ENCODE results near the gene PRKCQ. TPM values are rescaled to one million over a fixed set of nuclear protein-coding genes. Genes with fewer than 3 reads are reported as not detected.

Gene PRKCQ
- total and polyA plus RNA-seq, 2 of the 13 experiments (the other 11 are each of a cell fraction or from before 2014, with no cell fraction given): 0.13 to 0.35 TPM

DNA sequence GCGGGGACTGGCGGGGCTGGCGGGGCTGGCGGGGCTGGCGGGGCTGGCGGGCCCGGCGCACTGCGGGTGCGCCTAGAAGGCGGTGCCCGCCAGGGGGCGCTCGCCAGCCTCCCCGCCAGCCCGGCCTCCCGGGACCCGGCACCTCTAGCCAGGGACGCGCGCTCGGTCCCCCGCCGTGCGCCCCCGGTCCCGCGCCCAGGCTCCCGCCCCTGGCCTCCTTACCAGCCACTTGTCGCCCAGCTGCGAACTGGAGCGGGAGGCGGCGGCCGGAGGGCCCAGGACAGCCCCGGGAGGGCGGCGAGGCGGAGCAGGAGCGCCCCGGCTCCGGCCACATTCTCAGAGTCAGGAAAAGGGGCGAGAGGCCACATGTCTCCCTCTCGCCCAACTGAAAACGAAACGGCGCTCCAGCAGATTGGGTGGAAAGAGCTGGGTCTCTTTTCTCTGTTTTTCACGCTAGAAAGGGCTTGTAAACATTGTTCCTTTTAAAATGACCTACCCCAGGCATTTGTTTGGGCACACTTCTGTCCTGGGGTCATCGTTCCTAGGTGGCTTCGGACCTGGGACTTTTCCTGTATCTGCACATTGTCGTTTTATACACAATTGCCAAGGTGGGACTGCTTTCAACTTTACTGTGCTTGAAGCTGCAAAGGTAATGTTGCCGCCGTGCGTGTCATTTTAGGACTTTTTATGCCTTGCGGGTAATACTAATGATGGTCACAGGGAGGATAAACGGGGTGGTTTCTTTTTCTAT is 378 bp upstream of the PRKCQ start (continued):
- TF ChIP-seq ZNF280B (CRISPR knock-in tag; IDR thresholded peaks at IDR 0.05; ENCODE audit: borderline replicate concordance): no peak
- no peak for TF ChIP-seq KDM4B (CRISPR knock-in tag; IDR thresholded peaks at IDR 0.05)
- TF ChIP-seq ZNF749 (CRISPR knock-in tag; IDR thresholded peaks at IDR 0.05; ENCODE audit: borderline replicate concordance): no peak
- TF ChIP-seq, protein P1, sequence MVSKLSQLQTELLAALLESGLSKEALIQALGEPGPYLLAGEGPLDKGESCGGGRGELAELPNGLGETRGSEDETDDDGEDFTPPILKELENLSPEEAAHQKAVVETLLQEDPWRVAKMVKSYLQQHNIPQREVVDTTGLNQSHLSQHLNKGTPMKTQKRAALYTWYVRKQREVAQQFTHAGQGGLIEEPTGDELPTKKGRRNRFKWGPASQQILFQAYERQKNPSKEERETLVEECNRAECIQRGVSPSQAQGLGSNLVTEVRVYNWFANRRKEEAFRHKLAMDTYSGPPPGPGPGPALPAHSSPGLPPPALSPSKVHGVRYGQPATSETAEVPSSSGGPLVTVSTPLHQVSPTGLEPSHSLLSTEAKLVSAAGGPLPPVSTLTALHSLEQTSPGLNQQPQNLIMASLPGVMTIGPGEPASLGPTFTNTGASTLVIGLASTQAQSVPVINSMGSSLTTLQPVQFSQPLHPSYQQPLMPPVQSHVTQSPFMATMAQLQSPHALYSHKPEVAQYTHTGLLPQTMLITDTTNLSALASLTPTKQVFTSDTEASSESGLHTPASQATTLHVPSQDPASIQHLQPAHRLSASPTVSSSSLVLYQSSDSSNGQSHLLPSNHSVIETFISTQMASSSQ (IDR thresholded peaks at IDR 0.05; ENCODE audit: low read depth): no peak
- TF ChIP-seq, protein P1 (CRISPR knock-in tag; IDR thresholded peaks at IDR 0.05; ENCODE audit: borderline replicate concordance): no peak
- TF ChIP-seq, protein P2, sequence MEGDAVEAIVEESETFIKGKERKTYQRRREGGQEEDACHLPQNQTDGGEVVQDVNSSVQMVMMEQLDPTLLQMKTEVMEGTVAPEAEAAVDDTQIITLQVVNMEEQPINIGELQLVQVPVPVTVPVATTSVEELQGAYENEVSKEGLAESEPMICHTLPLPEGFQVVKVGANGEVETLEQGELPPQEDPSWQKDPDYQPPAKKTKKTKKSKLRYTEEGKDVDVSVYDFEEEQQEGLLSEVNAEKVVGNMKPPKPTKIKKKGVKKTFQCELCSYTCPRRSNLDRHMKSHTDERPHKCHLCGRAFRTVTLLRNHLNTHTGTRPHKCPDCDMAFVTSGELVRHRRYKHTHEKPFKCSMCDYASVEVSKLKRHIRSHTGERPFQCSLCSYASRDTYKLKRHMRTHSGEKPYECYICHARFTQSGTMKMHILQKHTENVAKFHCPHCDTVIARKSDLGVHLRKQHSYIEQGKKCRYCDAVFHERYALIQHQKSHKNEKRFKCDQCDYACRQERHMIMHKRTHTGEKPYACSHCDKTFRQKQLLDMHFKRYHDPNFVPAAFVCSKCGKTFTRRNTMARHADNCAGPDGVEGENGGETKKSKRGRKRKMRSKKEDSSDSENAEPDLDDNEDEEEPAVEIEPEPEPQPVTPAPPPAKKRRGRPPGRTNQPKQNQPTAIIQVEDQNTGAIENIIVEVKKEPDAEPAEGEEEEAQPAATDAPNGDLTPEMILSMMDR (CRISPR knock-in tag; IDR thresholded peaks at IDR 0.05): peak; percentile 53; the same call in 1 of the 2 replicates
- no peak for TF ChIP-seq TEAD2 (CRISPR knock-in tag; IDR thresholded peaks at IDR 0.05)
- TF ChIP-seq, protein P3, sequence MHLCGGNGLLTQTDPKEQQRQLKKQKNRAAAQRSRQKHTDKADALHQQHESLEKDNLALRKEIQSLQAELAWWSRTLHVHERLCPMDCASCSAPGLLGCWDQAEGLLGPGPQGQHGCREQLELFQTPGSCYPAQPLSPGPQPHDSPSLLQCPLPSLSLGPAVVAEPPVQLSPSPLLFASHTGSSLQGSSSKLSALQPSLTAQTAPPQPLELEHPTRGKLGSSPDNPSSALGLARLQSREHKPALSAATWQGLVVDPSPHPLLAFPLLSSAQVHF (CRISPR knock-in tag; IDR thresholded peaks at IDR 0.05): no peak
- TF ChIP-seq SAP130 (CRISPR knock-in tag; IDR thresholded peaks at IDR 0.05; ENCODE audit: low read depth): peak; percentile 64
- peak; percentile 38; the same call in 1 of the 2 replicates for TF ChIP-seq ZNF777 (CRISPR knock-in tag; IDR thresholded peaks at IDR 0.05)
- TF ChIP-seq ZNF441 (CRISPR knock-in tag; IDR thresholded peaks at IDR 0.05; ENCODE audit: borderline replicate concordance): no peak
- no peak for TF ChIP-seq SP2 (CRISPR knock-in tag; IDR thresholded peaks at IDR 0.05)
- TF ChIP-seq ZNF556 (CRISPR knock-in tag; IDR thresholded peaks at IDR 0.05; ENCODE audit: borderline replicate concordance): no peak; the same call in 1 of the 2 replicates
- no peak for TF ChIP-seq ZBTB43 (CRISPR knock-in tag; conservative IDR thresholded peaks at IDR 0.05)
- TF ChIP-seq ZNF563 (CRISPR knock-in tag; IDR thresholded peaks at IDR 0.05): peak; percentile 73
- no peak for TF ChIP-seq FOXK1 (CRISPR knock-in tag; IDR thresholded peaks at IDR 0.05; ENCODE audit: borderline replicate concordance, low read depth)
- TF ChIP-seq ZNF33A (CRISPR knock-in tag; IDR thresholded peaks at IDR 0.05; ENCODE audit: borderline replicate concordance): no peak
- no peak for TF ChIP-seq ZNF343 (CRISPR knock-in tag; IDR thresholded peaks at IDR 0.05)

Data from HepG2 (cell line).